Sigmoid colon (tissue), 7 donors: ENCODE measurements around the gene KRT31. TPM values are rescaled to one million over a fixed set of nuclear protein-coding genes. Genes with fewer than 3 reads are reported as not detected.
"Not testable (repeated sequence)": the region's sequence is repeated elsewhere in the genome, so short reads cannot be mapped to it uniquely, and the experiment has no call there.

Experiments
- DNase-seq: peaks from one replicate; pipeline ENCODE4 v3.0.0-alpha.2; 2019
- H3K27ac ChIP-seq, 4 donors: fragments of 200-600 bp; sonication (generic); one replicate each; pipeline ENCODE4 v1.5.1; 2016 to 2019; ENCODE audit warnings: mild to moderate bottlenecking in 1 of 4
- H3K27me3 ChIP-seq, 3 donors: fragments of 200-600 bp; sonication (generic); one replicate each; pipeline ENCODE4 v1.5.1; 2019; ENCODE audit warnings: mild to moderate bottlenecking in 1 of 3
- H3K36me3 ChIP-seq, 4 donors: fragments of 200-600 bp; sonication (generic); one replicate each; pipeline ENCODE4 v1.5.1; 2016 to 2019
- H3K4me1 ChIP-seq, 4 donors: fragments of 200-600 bp; sonication (generic); one replicate each; pipeline ENCODE4 v1.5.1; 2017 to 2019
- H3K4me3 ChIP-seq, 4 donors: fragments of 200-600 bp; sonication (generic); one replicate each; pipeline ENCODE4 v1.5.1; 2017 to 2019; ENCODE audit warnings: mild to moderate bottlenecking in 2 of 4, moderate library complexity in 1 of 4
- H3K9me3 ChIP-seq, 4 donors: fragments of 200-600 bp in 3 of 4; sonication (generic) in 3 of 4; one replicate each; pipeline versions ENCODE4 v1.5.1 to v1.6.1; 2013 to 2019
- EP300 ChIP-seq, 4 donors: sonication (generic); formaldehyde crosslinking; IDR thresholded peaks; one replicate each; pipeline ENCODE4 v1.6.1; 2017; ENCODE audit warnings: antibody characterized with exemption in 4 of 4
- POLR2A ChIP-seq, 2 donors: fragments of 450-650 bp; IDR thresholded peaks; one replicate each; pipeline ENCODE4 v1.6.1; 2016; ENCODE audit warnings: antibody characterized with exemption in 2 of 2, mild to moderate bottlenecking in 2 of 2, moderate library complexity in 2 of 2
- POLR2AphosphoS5 ChIP-seq, 4 donors: sonication (generic); formaldehyde crosslinking; IDR thresholded peaks; one replicate each; pipeline ENCODE4 v1.6.1; 2017; ENCODE audit warnings: antibody characterized with exemption in 4 of 4
- WGBS, 2 donors: extraction: QIAGEN DNeasy Blood & Tissue Kit; methylation state at CpG; one replicate each; pipeline ENCODE4 v1.1.7; 2013; 5-methylcytosine and 5-hydroxymethylcytosine counted together
- intact Hi-C: fragments of 100-400 bp; cut with DNase I; formaldehyde crosslinking; loops from one replicate; pipeline ENCODE4 v1.15.1; 2023
- polyA plus RNA-seq, 3 donors: library from polyadenylated mRNA; stranded (reverse); fragments of 200-250 nt; gene quantifications; one replicate each; pipeline ENCODE4 v1.2.3, GENCODE V29; 2013
- total RNA-seq, 4 donors: library from RNA; depleted of rRNA; stranded (reverse); fragments of >200 nt; gene quantifications; one replicate each; pipeline ENCODE4 v1.1.0, GENCODE V29; 2016
- TF ChIP-seq, protein P1 (sequence below), 4 experiments: fragments of 450-650 bp in 3 of 4; fragments of 200-600 bp in 1 of 4; IDR thresholded peaks; one replicate each; pipeline ENCODE4 v1.5.1; 2016 to 2019; ENCODE audit warnings: antibody characterized with exemption in 4 of 4, mild to moderate bottlenecking in 3 of 4, moderate library complexity in 2 of 4
- donor health status: healthy with polysubstance abuse.
- donor health status: Bipolar disorder and iron deficiency.
- donor health status: healthy.

Gene KRT31
- total and polyA plus RNA-seq, 7 donors, result not detected

DNA sequence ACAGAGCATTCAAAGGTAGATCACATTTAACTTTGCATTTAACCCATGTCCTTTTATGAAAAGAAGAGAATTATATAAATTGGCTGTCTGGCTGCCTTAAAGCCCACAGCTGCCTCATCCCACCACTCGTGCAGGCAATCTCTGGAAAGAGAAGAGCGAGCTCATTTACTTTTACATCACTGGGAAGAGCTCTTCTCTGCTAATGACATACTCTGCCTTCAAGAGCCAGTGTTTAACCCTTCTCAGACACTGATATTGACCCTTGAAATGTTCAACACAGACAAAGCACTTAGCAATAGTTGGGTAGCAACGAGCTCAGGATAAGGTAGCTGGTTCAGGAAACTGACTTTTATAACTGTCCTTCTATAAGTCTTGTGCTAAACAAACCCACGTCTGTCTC is 36.6 kb upstream of the KRT31 start:
- TF ChIP-seq, protein P1, sequence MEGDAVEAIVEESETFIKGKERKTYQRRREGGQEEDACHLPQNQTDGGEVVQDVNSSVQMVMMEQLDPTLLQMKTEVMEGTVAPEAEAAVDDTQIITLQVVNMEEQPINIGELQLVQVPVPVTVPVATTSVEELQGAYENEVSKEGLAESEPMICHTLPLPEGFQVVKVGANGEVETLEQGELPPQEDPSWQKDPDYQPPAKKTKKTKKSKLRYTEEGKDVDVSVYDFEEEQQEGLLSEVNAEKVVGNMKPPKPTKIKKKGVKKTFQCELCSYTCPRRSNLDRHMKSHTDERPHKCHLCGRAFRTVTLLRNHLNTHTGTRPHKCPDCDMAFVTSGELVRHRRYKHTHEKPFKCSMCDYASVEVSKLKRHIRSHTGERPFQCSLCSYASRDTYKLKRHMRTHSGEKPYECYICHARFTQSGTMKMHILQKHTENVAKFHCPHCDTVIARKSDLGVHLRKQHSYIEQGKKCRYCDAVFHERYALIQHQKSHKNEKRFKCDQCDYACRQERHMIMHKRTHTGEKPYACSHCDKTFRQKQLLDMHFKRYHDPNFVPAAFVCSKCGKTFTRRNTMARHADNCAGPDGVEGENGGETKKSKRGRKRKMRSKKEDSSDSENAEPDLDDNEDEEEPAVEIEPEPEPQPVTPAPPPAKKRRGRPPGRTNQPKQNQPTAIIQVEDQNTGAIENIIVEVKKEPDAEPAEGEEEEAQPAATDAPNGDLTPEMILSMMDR (IDR thresholded peaks at IDR 0.05), result no peak
- TF ChIP-seq EP300 (IDR thresholded peaks at IDR 0.05), result no peak
- no peak for TF ChIP-seq POLR2A (IDR thresholded peaks at IDR 0.05)
- no peak for TF ChIP-seq POLR2AphosphoS5 (IDR thresholded peaks at IDR 0.05)
- DNase-seq, result no peak
- H3K4me3 ChIP-seq, result no peak overlapping the region
- H3K36me3 ChIP-seq, result no peaks in the 10 kb centered on the region
- H3K27me3 ChIP-seq, result no peaks in the 10 kb centered on the region
- H3K4me1 ChIP-seq, result peaks cover 0 to 14% (median 5%) of the 10 kb centered on the region in 4 donors
- WGBS, 2 donors, result 57% methylated on average over 4 of the region's 4 CpGs
- no peak overlapping the region for H3K27ac ChIP-seq
- no peaks in the 10 kb centered on the region for H3K9me3 ChIP-seq
- intact Hi-C loops, result no loop called here

- intact Hi-C loops, result no loop called here
- 61% methylated on average over 4 of the region's 4 CpGs for WGBS, 2 donors
- Histone ChIP-seq H3K27me3 (no peaks in the 10 kb centered on the region), H3K27ac (no peak overlapping the region), H3K9me3 (no peaks in the 10 kb centered on the region), H3K4me1 (peaks cover 0 to 14% (median 5%) of the 10 kb centered on the region in 4 donors), H3K36me3 (no peaks in the 10 kb centered on the region), H3K4me3 (no peak overlapping the region)
- no peak for DNase-seq
- no peak for TF ChIP-seq POLR2A (IDR thresholded peaks at IDR 0.05)
- TF ChIP-seq EP300 (IDR thresholded peaks at IDR 0.05), result no peak
- no peak for TF ChIP-seq POLR2AphosphoS5 (IDR thresholded peaks at IDR 0.05)
- TF ChIP-seq, protein P1 (IDR thresholded peaks at IDR 0.05), result no peak
Measured at GRCh38 chr17:41433586-41433985, 36.2 kb upstream of the KRT31 start.

GRCh38 chr17:41430376-41430775 is 33.0 kb upstream of the KRT31 start:
- H3K4me3 ChIP-seq, H3K27ac ChIP-seq, intact Hi-C loops, H3K27me3 ChIP-seq, H3K36me3 ChIP-seq, H3K9me3 ChIP-seq, DNase-seq: not testable (repeated sequence)
- peaks cover 0 to 14% (median 5%) of the 10 kb centered on the region in 4 donors for H3K4me1 ChIP-seq
- 82 to 89% methylated on average over 9 of the region's 9 CpGs for WGBS, 2 donors

DNA sequence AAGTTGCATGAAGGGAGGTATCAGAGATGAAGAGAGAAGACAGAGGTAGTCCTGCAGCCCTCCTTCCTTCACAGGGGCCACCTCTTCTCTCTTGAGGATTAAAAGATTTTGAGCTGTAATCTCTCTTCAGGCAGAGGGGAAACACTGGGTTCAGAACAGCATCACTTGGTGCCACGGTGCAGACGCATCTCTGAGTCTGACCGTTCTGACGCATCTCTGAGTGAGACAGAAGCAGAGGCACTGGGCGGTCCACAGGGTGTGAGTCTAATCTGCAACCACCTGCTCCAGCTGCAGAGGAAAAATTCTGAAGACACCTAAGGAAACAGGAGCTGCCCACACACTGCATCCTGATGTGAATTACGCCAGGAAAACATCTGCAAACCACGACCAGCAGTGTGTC is 32.3 kb upstream of the KRT31 start:
- WGBS, 2 donors, result 78 to 79% methylated on average over 7 of the region's 7 CpGs
- Histone ChIP-seq H3K9me3 (no peaks in the 10 kb centered on the region), H3K4me1 (peaks cover 0 to 11% (median 5%) of the 10 kb centered on the region in 4 donors), H3K4me3 (no peak overlapping the region), H3K27ac (no peak overlapping the region), H3K36me3 (no peaks in the 10 kb centered on the region), H3K27me3 (peaks cover 0 to 3% (median 0%) of the 10 kb centered on the region in 3 donors)
- DNase-seq, result no peak
- TF ChIP-seq POLR2AphosphoS5 (IDR thresholded peaks at IDR 0.05), result no peak
- TF ChIP-seq, protein P1 (IDR thresholded peaks at IDR 0.05), result no peak
- intact Hi-C loops, result no loop called here

- peaks cover 0 to 1% (median under 1%) of the 10 kb centered on the region in 4 donors for H3K4me1 ChIP-seq
- intact Hi-C loops, result no loop called here
- no peak for DNase-seq
Measured at GRCh38 chr17:41428591-41429291, 31.3 kb upstream of the KRT31 start.

More at GRCh38 chr17:41428591-41429291, 31.3 kb upstream of the KRT31 start:
- H3K27ac ChIP-seq, result no peak overlapping the region
- no peak overlapping the region for H3K4me3 ChIP-seq
- H3K27me3 ChIP-seq, result peaks cover 0 to 11% (median 0%) of the 10 kb centered on the region in 3 donors
- no peaks in the 10 kb centered on the region for H3K9me3 ChIP-seq
- TF ChIP-seq EP300 (IDR thresholded peaks at IDR 0.05) (no peak), POLR2AphosphoS5 (IDR thresholded peaks at IDR 0.05) (no peak), POLR2A (IDR thresholded peaks at IDR 0.05) (no peak)
- TF ChIP-seq, protein P1 (IDR thresholded peaks at IDR 0.05), result no peak
- 59 to 66% methylated on average over 4 of the region's 4 CpGs for WGBS, 2 donors
- H3K36me3 ChIP-seq, result no peaks in the 10 kb centered on the region
